Neural cell (in vitro differentiated cells): ENCODE data around the gene CCDC9B. TPM values are rescaled to one million over a fixed set of nuclear protein-coding genes. Genes with fewer than 3 reads are reported as not detected.
A peak's percentile ranks its signal among the peaks of the same experiment; 100 is the strongest.

ENCODE experiments used
- H2AFZ ChIP-seq: fragments of 200-600, 300-800 bp; sonication (generic), shearing (Covaris generic); 2 replicates; pipeline ENCODE4 v1.6.0; 2014; ENCODE audit warnings: low read depth, mild to moderate bottlenecking, antibody characterized with exemption, low read length, moderate library complexity
- H3F3A ChIP-seq: fragments of 200-600 bp; shearing (Covaris generic); 2 replicates; pipeline ENCODE4 v1.6.1; 2016; ENCODE audit warnings: mild to moderate bottlenecking, moderate library complexity, mixed read lengths, antibody characterized with exemption, low read length; ENCODE audit not compliant: insufficient read depth, poor library complexity, severe bottlenecking
- H3K27ac ChIP-seq: fragments of 200-600, 300-800 bp; sonication (generic), shearing (Covaris generic); 2 replicates; pipeline ENCODE4 v1.5.1; 2014; ENCODE audit warnings: mild to moderate bottlenecking, low read length, moderate library complexity
- H3K27me3 ChIP-seq: fragments of 300-800, 200-600 bp; sonication (generic), shearing (Covaris generic); 2 replicates; pipeline ENCODE4 v1.6.0; 2014; ENCODE audit warnings: mild to moderate bottlenecking, low read depth, low read length, moderate library complexity; ENCODE audit not compliant: insufficient read depth
- H3K36me3 ChIP-seq: fragments of 300-800, 200-600 bp; sonication (generic), shearing (Covaris generic); 2 replicates; pipeline ENCODE4 v1.5.1; 2014; ENCODE audit warnings: mild to moderate bottlenecking, antibody characterized with exemption, low read length, moderate library complexity; ENCODE audit not compliant: insufficient read depth
- H3K4me2 ChIP-seq: fragments of 300-800, 200-600 bp; sonication (generic), shearing (Covaris generic); 2 replicates; pipeline ENCODE4 v1.6.0; 2014; ENCODE audit warnings: mild to moderate bottlenecking, low read length
- H3K4me3 ChIP-seq: fragments of 300-800, 200-600 bp; sonication (generic), shearing (Covaris generic); 2 replicates; pipeline ENCODE4 v1.5.1; 2014; ENCODE audit warnings: mild to moderate bottlenecking, low read length, moderate library complexity
- H3K79me2 ChIP-seq: fragments of 200-600 bp; shearing (Covaris generic); replicated peaks from 2 replicates; pipeline ENCODE4 v1.6.0; 2014; ENCODE audit warnings: mild to moderate bottlenecking, low read length, moderate library complexity; ENCODE audit not compliant: insufficient read depth
- H3K9ac ChIP-seq: fragments of 300-800, 200-600 bp; sonication (generic), shearing (Covaris generic); 2 replicates; pipeline ENCODE4 v1.6.1; 2016; ENCODE audit warnings: mild to moderate bottlenecking, low read length, mixed read lengths
- H3K9me2 ChIP-seq: fragments of 200-600 bp; shearing (Covaris generic); 2 replicates; pipeline ENCODE4 v1.6.1; 2016; ENCODE audit warnings: mild to moderate bottlenecking, low read length, mixed read lengths; ENCODE audit not compliant: insufficient read depth
- H3K9me3 ChIP-seq: fragments of 200-600, 300-800 bp; sonication (generic), shearing (Covaris generic); 2 replicates; pipeline ENCODE4 v1.6.1; 2016; ENCODE audit warnings: mild to moderate bottlenecking, mixed run types, low read length, moderate library complexity, mixed read lengths
- H4K20me1 ChIP-seq: fragments of 200-600 bp; shearing (Covaris generic); 2 replicates; pipeline ENCODE4 v1.6.1; 2016; ENCODE audit warnings: mild to moderate bottlenecking, mixed run types; ENCODE audit not compliant: insufficient read depth
- EP300 ChIP-seq: fragments of 450-650 bp; conservative IDR thresholded peaks from 2 replicates; pipeline ENCODE4 v1.6.1; 2014; ENCODE audit warnings: antibody characterized with exemption, mild to moderate bottlenecking, moderate library complexity; ENCODE audit not compliant: poor library complexity, severe bottlenecking
- EZH2 ChIP-seq: fragments of 200-600, 300-800 bp; shearing (Covaris generic), sonication (generic); IDR thresholded peaks from 2 replicates; pipeline ENCODE4 v1.6.1; 2014; ENCODE audit warnings: antibody characterized with exemption, low read length, borderline replicate concordance, mild to moderate bottlenecking; ENCODE audit not compliant: insufficient read depth, poor library complexity, severe bottlenecking
- MXI1 ChIP-seq: fragments of 450-650 bp; conservative IDR thresholded peaks from 2 replicates; pipeline ENCODE4 v1.6.1; 2014; ENCODE audit warnings: antibody characterized with exemption, mild to moderate bottlenecking; ENCODE audit not compliant: poor library complexity, severe bottlenecking
- POLR2AphosphoS5 ChIP-seq: IDR thresholded peaks from 2 replicates; pipeline ENCODE4 v1.6.1; 2012
- RAD21 ChIP-seq: fragments of 450-650 bp; conservative IDR thresholded peaks from 2 replicates; pipeline ENCODE4 v1.6.1; 2014; ENCODE audit warnings: antibody characterized with exemption, mild to moderate bottlenecking, moderate library complexity
- REST ChIP-seq: IDR thresholded peaks from 2 replicates; pipeline ENCODE4 v1.6.1; 2012; ENCODE audit warnings: borderline replicate concordance
- SMC3 ChIP-seq: fragments of 450-650 bp; conservative IDR thresholded peaks from 2 replicates; pipeline ENCODE4 v1.6.1; 2014; ENCODE audit warnings: antibody characterized with exemption, mild to moderate bottlenecking, moderate library complexity; ENCODE audit not compliant: poor library complexity
- TAF1 ChIP-seq: IDR thresholded peaks from 2 replicates; pipeline ENCODE4 v1.6.1; 2012; ENCODE audit warnings: low read depth
- polyA plus RNA-seq: library from polyadenylated mRNA; depleted of rRNA; stranded (reverse); fragments of >200 nt; gene quantifications from 2 replicates; pipeline ENCODE4 v1.2.3, GENCODE V29; 2014
- TF ChIP-seq, protein P1 (sequence below): fragments of 450-650 bp; IDR thresholded peaks from 2 replicates; pipeline ENCODE4 v1.5.1; 2014; ENCODE audit warnings: antibody characterized with exemption, mild to moderate bottlenecking, moderate library complexity; ENCODE audit not compliant: poor library complexity, severe bottlenecking

Gene CCDC9B
- polyA plus RNA-seq, 1 donor from 2014 or later, result not detected

DNA sequence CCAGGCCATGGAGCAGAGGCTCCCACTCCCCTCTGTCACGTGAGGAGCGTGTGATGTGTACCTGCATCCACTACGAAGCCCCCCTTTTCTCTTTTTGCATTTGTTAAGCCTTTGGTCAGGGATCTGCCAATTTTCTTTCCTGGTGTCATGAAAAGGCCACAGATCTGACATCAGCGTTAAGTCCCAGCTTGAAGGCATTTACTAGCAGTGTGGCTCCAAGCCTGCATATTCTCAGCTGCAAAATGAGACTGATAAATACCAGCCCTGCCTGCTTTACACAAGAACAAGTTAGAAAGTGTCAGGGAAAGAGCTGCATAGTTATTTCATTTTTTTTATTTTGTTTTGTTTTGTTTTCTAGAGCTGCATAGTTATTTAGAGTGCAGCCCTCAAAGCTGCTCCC, 55.6 kb downstream of the CCDC9B start:
- no peak overlapping the region for H3K27ac ChIP-seq
- no peaks in the 10 kb centered on the region for H3F3A ChIP-seq
- no peaks in the 10 kb centered on the region for H3K36me3 ChIP-seq
- no peaks in the 10 kb centered on the region for H3K9me3 ChIP-seq
- no peak overlapping the region for H3K4me2 ChIP-seq
- no peaks in the 10 kb centered on the region for H4K20me1 ChIP-seq
- no peaks in the 10 kb centered on the region for H3K79me2 ChIP-seq
- H3K4me3 ChIP-seq, result no peak overlapping the region
- peak overlapping the region; percentile 26 for H3K9ac ChIP-seq
- TF ChIP-seq, protein P1, sequence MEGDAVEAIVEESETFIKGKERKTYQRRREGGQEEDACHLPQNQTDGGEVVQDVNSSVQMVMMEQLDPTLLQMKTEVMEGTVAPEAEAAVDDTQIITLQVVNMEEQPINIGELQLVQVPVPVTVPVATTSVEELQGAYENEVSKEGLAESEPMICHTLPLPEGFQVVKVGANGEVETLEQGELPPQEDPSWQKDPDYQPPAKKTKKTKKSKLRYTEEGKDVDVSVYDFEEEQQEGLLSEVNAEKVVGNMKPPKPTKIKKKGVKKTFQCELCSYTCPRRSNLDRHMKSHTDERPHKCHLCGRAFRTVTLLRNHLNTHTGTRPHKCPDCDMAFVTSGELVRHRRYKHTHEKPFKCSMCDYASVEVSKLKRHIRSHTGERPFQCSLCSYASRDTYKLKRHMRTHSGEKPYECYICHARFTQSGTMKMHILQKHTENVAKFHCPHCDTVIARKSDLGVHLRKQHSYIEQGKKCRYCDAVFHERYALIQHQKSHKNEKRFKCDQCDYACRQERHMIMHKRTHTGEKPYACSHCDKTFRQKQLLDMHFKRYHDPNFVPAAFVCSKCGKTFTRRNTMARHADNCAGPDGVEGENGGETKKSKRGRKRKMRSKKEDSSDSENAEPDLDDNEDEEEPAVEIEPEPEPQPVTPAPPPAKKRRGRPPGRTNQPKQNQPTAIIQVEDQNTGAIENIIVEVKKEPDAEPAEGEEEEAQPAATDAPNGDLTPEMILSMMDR, result no peak
- TF ChIP-seq MXI1, result no peak
- no peak for TF ChIP-seq POLR2AphosphoS5
- no peak for TF ChIP-seq SMC3
- no peak for TF ChIP-seq EZH2
- no peak for TF ChIP-seq RAD21
- no peak for TF ChIP-seq REST
- no peak for TF ChIP-seq EP300
- no peak for TF ChIP-seq TAF1
- H3K9me2 ChIP-seq, result no peaks in the 10 kb centered on the region
- H2AFZ ChIP-seq, result no peak overlapping the region
- H3K27me3 ChIP-seq, result peaks cover 42% of the 10 kb centered on the region

GRCh38 chr15:40283615-40284300, 57.0 kb downstream of the CCDC9B start:
- Histone ChIP-seq H3K9me2 (no peaks in the 10 kb centered on the region), H3K9me3 (no peaks in the 10 kb centered on the region), H3K79me2 (no peaks in the 10 kb centered on the region), H2AFZ (no peak overlapping the region), H3K4me2 (no peak overlapping the region), H4K20me1 (no peaks in the 10 kb centered on the region), H3K27ac (no peak overlapping the region), H3K9ac (no peak overlapping the region), H3K27me3 (peaks cover 56% of the 10 kb centered on the region), H3F3A (no peaks in the 10 kb centered on the region), H3K4me3 (peak overlapping the region; percentile 63), H3K36me3 (no peaks in the 10 kb centered on the region)
- TF ChIP-seq SMC3, result no peak
- TF ChIP-seq TAF1, result no peak
- TF ChIP-seq, protein P1, result no peak
- no peak for TF ChIP-seq EP300
- no peak for TF ChIP-seq MXI1
- TF ChIP-seq REST, result no peak
- TF ChIP-seq EZH2, result no peak
